Choroid plexus epithelial cell (primary cell): ENCODE results near the gene RET.

Source experiments
- DNase-seq: peaks from one replicate; pipeline ENCODE4 v3.0.0-alpha.2; 2010; ENCODE audit warnings: low read depth
- H3K4me3 ChIP-seq: 2 replicates; pipeline ENCODE4 v1.5.1; 2011; ENCODE audit warnings: low read depth, mild to moderate bottlenecking, control low read depth, low read length, moderate library complexity
- TF ChIP-seq, protein P1 (sequence below): conservative IDR thresholded peaks from 2 replicates; pipeline ENCODE4 v1.5.1; 2011; ENCODE audit warnings: low read depth, mild to moderate bottlenecking, control low read depth, inconsistent platforms, low read length, moderate library complexity

Gene RET

DNA sequence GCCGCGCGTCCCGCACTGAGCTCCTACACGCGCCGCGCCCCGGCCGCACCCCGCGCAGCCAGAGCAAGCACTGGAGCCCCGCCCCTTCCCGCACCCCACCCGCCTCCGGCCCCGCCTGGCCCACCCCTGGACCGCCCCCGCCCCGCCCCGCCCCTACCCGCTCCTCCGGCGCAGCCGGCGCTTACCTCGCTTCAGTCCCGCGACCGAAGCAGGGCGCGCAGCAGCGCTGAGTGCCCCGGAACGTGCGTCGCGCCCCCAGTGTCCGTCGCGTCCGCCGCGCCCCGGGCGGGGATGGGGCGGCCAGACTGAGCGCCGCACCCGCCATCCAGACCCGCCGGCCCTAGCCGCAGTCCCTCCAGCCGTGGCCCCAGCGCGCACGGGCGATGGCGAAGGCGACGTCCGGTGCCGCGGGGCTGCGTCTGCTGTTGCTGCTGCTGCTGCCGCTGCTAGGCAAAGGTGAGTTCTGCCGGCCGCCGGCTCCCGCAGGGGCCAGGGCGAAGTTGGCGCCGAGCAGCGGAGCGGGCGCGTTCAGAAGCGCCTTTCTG, at the start of gene RET:
TSS of gene RET (plus strand) at position 194 of the 545 bp plus-strand sequence. CDS start at position 384, 190 bp downstream.
- TF ChIP-seq, protein P1, sequence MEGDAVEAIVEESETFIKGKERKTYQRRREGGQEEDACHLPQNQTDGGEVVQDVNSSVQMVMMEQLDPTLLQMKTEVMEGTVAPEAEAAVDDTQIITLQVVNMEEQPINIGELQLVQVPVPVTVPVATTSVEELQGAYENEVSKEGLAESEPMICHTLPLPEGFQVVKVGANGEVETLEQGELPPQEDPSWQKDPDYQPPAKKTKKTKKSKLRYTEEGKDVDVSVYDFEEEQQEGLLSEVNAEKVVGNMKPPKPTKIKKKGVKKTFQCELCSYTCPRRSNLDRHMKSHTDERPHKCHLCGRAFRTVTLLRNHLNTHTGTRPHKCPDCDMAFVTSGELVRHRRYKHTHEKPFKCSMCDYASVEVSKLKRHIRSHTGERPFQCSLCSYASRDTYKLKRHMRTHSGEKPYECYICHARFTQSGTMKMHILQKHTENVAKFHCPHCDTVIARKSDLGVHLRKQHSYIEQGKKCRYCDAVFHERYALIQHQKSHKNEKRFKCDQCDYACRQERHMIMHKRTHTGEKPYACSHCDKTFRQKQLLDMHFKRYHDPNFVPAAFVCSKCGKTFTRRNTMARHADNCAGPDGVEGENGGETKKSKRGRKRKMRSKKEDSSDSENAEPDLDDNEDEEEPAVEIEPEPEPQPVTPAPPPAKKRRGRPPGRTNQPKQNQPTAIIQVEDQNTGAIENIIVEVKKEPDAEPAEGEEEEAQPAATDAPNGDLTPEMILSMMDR, result no peak
- no peak for DNase-seq
- peak within 1 kb of the TSS; percentile 22 for H3K4me3 ChIP-seq

- H3K4me3 ChIP-seq, result no peak overlapping the region
- DNase-seq, result no peak
- TF ChIP-seq, protein P1, result no peak
Measured at GRCh38 chr10:43027331-43027955, 49.4 kb upstream of the RET start.

DNA sequence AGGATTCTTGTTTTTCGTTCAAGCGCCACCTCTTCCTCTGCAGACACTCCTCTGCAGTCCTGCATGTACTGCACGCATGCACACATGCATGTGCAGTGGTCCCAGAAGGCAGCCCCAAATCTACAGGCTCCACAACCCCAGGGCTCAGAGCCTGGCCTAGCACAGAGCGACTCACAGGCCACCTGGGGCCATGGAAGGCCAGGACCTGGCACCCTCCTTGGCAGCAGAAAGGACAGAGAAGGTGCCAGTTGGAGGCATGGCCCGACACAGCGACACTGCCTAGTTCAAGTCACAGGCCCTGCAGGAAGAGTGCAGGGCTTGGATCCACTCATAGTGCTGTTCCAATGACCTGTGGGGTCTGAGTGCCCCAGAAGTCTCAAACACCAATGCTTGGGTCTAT, 48.7 kb upstream of the RET start:
- no peak for DNase-seq
- TF ChIP-seq, protein P1, result no peak
- no peak overlapping the region for H3K4me3 ChIP-seq

- H3K4me3 ChIP-seq, result no peak overlapping the region
- DNase-seq, result no peak
- TF ChIP-seq, protein P1, result no peak
Measured at GRCh38 chr10:43029043-43029442, 47.8 kb upstream of the RET start.

DNA sequence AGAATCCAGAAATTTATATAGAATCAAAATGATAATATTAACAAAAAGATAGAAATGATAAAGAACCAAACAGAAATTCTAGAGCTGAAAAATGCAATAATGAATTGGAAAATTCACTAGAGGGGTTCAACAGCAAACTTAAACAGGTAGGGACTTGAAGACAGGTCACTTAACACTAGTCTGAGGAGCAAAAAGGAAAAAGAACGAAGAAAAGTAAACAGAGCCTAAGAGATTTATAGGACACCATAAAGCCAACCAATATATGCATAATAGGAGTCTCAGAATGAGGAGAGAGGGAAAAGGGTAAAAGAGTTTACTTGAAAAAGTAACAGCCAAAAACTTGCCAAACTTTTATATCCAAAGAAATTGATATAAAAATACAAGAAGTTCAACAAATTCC, 44.3 kb upstream of the RET start:
- DNase-seq, result no peak
- TF ChIP-seq, protein P1, result no peak
- no peak overlapping the region for H3K4me3 ChIP-seq

- H3K4me3 ChIP-seq, result no peak overlapping the region
- no peak for DNase-seq
- TF ChIP-seq, protein P1, result no peak
Measured at GRCh38 chr10:43035800-43036199, 41.1 kb upstream of the RET start.
